ENCODE results near the gene IFFO2.
A peak's percentile ranks its signal among the peaks of the same experiment; 100 is the strongest.

IFFO2 gene

GRCh38 chr1:18970358-18970757, 13.9 kb upstream of the IFFO2 start:
- ChIA-PET POLR2A (no interaction called here), CTCF (interaction anchor here (1.0 to 2.8 kb wide), 6 partner anchors 14 to 87 kb away, joined by 3 to 6 read pairs (median 4); partner anchors contain the start of gene IFFO2)

GRCh38 chr1:18967066-18967690, 10.7 kb upstream of the IFFO2 start:
- ChIA-PET CTCF (interaction anchor here (0.9 to 3.1 kb wide), 8 partner anchors 10 to 83 kb away, joined by 3 to 17 read pairs (median 4); partner anchors contain the start of gene IFFO2), POLR2A (no interaction called here)
- DNase-seq (ENCODE audit: extremely low spot score), result no peak
- no peak for TF ChIP-seq CTCF (IDR thresholded peaks at IDR 0.05; ENCODE audit: control extremely low read depth, extremely low read depth, low read depth, missing control alignments)

More at GRCh38 chr1:18970358-18970757, 13.9 kb upstream of the IFFO2 start:
- TF ChIP-seq CTCF (IDR thresholded peaks at IDR 0.05; ENCODE audit: control extremely low read depth, extremely low read depth, low read depth, missing control alignments), result no peak
- DNase-seq (ENCODE audit: extremely low spot score), result no peak

GRCh38 chr1:18965206-18966173, 9.0 kb upstream of the IFFO2 start:
- TF ChIP-seq CTCF (IDR thresholded peaks at IDR 0.05; ENCODE audit: control extremely low read depth, extremely low read depth, low read depth, missing control alignments), result no peak
- DNase-seq (ENCODE audit: extremely low spot score), result peak; percentile 48
- POLR2A ChIA-PET, result interaction anchor here (1.6 kb wide), 1 partner anchor 9 kb away, joined by 4 read pairs; the partner anchor contains the start of gene IFFO2
- CTCF ChIA-PET, result interaction anchor here (1.2 to 2.6 kb wide), 6 partner anchors 13 to 81 kb away, joined by 3 to 10 read pairs (median 4); no protein-coding TSS in a partner anchor

- ChIA-PET POLR2A (no interaction called here), CTCF (interaction anchor here (1.0 to 2.6 kb wide), 6 partner anchors 8 to 57 kb away, joined by 3 to 10 read pairs (median 3); no protein-coding TSS in a partner anchor)
- DNase-seq (ENCODE audit: extremely low spot score), result no peak
- TF ChIP-seq CTCF (IDR thresholded peaks at IDR 0.05; ENCODE audit: control extremely low read depth, extremely low read depth, low read depth, missing control alignments), result no peak
Measured at GRCh38 chr1:18963968-18964367, 7.5 kb upstream of the IFFO2 start.

GRCh38 chr1:18962855-18963737, 6.6 kb upstream of the IFFO2 start:
- TF ChIP-seq CTCF (IDR thresholded peaks at IDR 0.05; ENCODE audit: control extremely low read depth, extremely low read depth, low read depth, missing control alignments), result no peak
- ChIA-PET POLR2A (no interaction called here), CTCF (interaction anchor here (0.8 to 2.6 kb wide), 8 partner anchors 8 to 79 kb away, joined by 3 to 10 read pairs (median 4); no protein-coding TSS in a partner anchor)
- DNase-seq (ENCODE audit: extremely low spot score), result no peak

All from GM10248 (cell line).